GM23338 (cell line): ENCODE results near the gene AOPEP. TPM values are rescaled to one million over a fixed set of nuclear protein-coding genes. Genes with fewer than 3 reads are reported as not detected.

ENCODE experiments used
- ATAC-seq: fragments of 200-7000 bp; cut with Tn5 transposase; 3 replicates; pipeline ENCODE4 v1.9.1; 2020
- DNase-seq: peaks from one replicate; pipeline ENCODE4 v3.0.0-alpha.2; 2015; ENCODE audit warnings: low spot score
- H2AFZ ChIP-seq: fragments of 200-600 bp; sonication (generic); 2 replicates; pipeline ENCODE4 v1.8.0; 2016; ENCODE audit warnings: antibody characterized with exemption, mild to moderate bottlenecking, moderate library complexity
- H3F3A ChIP-seq: fragments of 200-600 bp; sonication (generic); replicated peaks from 2 replicates; pipeline ENCODE4 v1.8.0; 2017; ENCODE audit warnings: antibody characterized with exemption, mixed run types, low read depth
- H3K27ac ChIP-seq: fragments of 200-600 bp; sonication (generic); 2 replicates; pipeline ENCODE4 v1.6.1; 2016; ENCODE audit warnings: low read depth
- H3K27me3 ChIP-seq: fragments of 200-600 bp; sonication (generic); 2 replicates; pipeline ENCODE4 v1.8.0; 2016; ENCODE audit warnings: mild to moderate bottlenecking, mixed run types, moderate library complexity; ENCODE audit not compliant: insufficient read depth
- H3K36me3 ChIP-seq: fragments of 200-600 bp; sonication (generic); 2 replicates; pipeline ENCODE4 v1.8.0; 2016; ENCODE audit warnings: mild to moderate bottlenecking; ENCODE audit not compliant: insufficient read depth
- H3K4me1 ChIP-seq: fragments of 200-600 bp; sonication (generic); 2 replicates; pipeline ENCODE4 v1.8.0; 2016; ENCODE audit warnings: mild to moderate bottlenecking, moderate library complexity; ENCODE audit not compliant: insufficient read depth
- H3K4me2 ChIP-seq: fragments of 200-600 bp; sonication (generic); 2 replicates; pipeline ENCODE4 v1.7.1; 2017; ENCODE audit warnings: mixed run types
- H3K4me3 ChIP-seq: fragments of 200-600 bp; sonication (generic); 2 replicates; pipeline ENCODE4 v1.6.1; 2016; ENCODE audit warnings: mixed run types
- H3K79me2 ChIP-seq: fragments of 200-600 bp; sonication (generic); replicated peaks from 2 replicates; pipeline ENCODE4 v1.8.0; 2017; ENCODE audit warnings: mild to moderate bottlenecking; ENCODE audit not compliant: insufficient read depth
- H3K9me2 ChIP-seq: fragments of 200-600 bp; sonication (generic); 2 replicates; pipeline ENCODE4 v1.8.0; 2017; ENCODE audit not compliant: insufficient read depth
- H4K20me1 ChIP-seq: fragments of 200-600 bp; sonication (generic); replicated peaks from 2 replicates; pipeline ENCODE4 v1.8.0; 2017; ENCODE audit warnings: mild to moderate bottlenecking; ENCODE audit not compliant: insufficient read depth
- H3K27ac Mint-ChIP-seq: 2 replicates; pipeline ENCODE4 v1.8.0; 2020; ENCODE audit warnings: inconsistent platforms, mild to moderate bottlenecking, moderate library complexity, mixed read lengths
- H3K27me3 Mint-ChIP-seq: 3 replicates; pipeline ENCODE4 v1.8.0; 2022; ENCODE audit warnings: low read depth, mild to moderate bottlenecking, moderate library complexity, mixed read lengths, inconsistent platforms; ENCODE audit not compliant: insufficient read depth, poor library complexity
- H3K36me3 Mint-ChIP-seq: 3 replicates; pipeline ENCODE4 v1.8.0; 2021; ENCODE audit warnings: low read depth, mild to moderate bottlenecking, inconsistent platforms, moderate library complexity, mixed read lengths
- H3K4me1 Mint-ChIP-seq: 3 replicates; pipeline ENCODE4 v1.8.0; 2020; ENCODE audit warnings: mild to moderate bottlenecking, inconsistent platforms, mixed read lengths
- H3K4me3 Mint-ChIP-seq: 3 replicates; pipeline ENCODE4 v1.8.0; 2021; ENCODE audit warnings: moderate library complexity, mild to moderate bottlenecking, inconsistent platforms, mixed read lengths
- H3K9me3 Mint-ChIP-seq: 3 replicates; pipeline ENCODE4 v1.8.0; 2020; ENCODE audit warnings: moderate library complexity, mild to moderate bottlenecking, inconsistent platforms, mixed read lengths
- CREB1 ChIP-seq: fragments of 250-450 bp; sonication (Bioruptor Pico); IDR thresholded peaks from 2 replicates; pipeline ENCODE4 v1.5.0; 2020; ENCODE audit warnings: low read depth, mild to moderate bottlenecking, moderate library complexity
- CTCF ChIP-seq, 2 experiments: fragments of 200-600 bp in 1 of 2; sonication (generic) in 1 of 2; conservative IDR thresholded peaks; 2 replicates each; pipeline versions ENCODE4 v1.5.1 to v1.6.1; 2016 to 2017; ENCODE audit warnings: antibody characterized with exemption in 2 of 2, low read depth in 2 of 2, mild to moderate bottlenecking in 2 of 2, moderate library complexity in 1 of 2
- EZH2 ChIP-seq: fragments of 200-600 bp; sonication (generic); IDR thresholded peaks from one replicate; pipeline ENCODE4 v1.8.0; 2017; ENCODE audit warnings: antibody characterized with exemption, mild to moderate bottlenecking, low read depth; ENCODE audit not compliant: unreplicated experiment
- EZH2phosphoT487 ChIP-seq: fragments of 200-600 bp; sonication (generic); IDR thresholded peaks from one replicate; pipeline ENCODE4 v1.8.1; 2018; ENCODE audit warnings: antibody characterized with exemption; ENCODE audit not compliant: unreplicated experiment
- JUNB ChIP-seq: IDR thresholded peaks from one replicate; pipeline ENCODE4 v1.6.1; 2016; ENCODE audit warnings: antibody characterized with exemption; ENCODE audit not compliant: unreplicated experiment
- NANOG ChIP-seq: IDR thresholded peaks from 2 replicates; pipeline ENCODE4 v1.6.1; 2016; ENCODE audit warnings: antibody characterized with exemption, borderline replicate concordance
- POLR2AphosphoS5 ChIP-seq: IDR thresholded peaks from 2 replicates; pipeline ENCODE4 v1.6.1; 2016; ENCODE audit warnings: antibody characterized with exemption, low read depth
- STAT1 ChIP-seq: IDR thresholded peaks from one replicate; pipeline ENCODE4 v1.6.1; 2016; ENCODE audit warnings: antibody characterized with exemption; ENCODE audit not compliant: unreplicated experiment
- ZNF114 ChIP-seq: fragments of 250-450 bp; sonication (Bioruptor Pico); IDR thresholded peaks from 2 replicates; pipeline ENCODE4 v1.5.0; 2020; ENCODE audit warnings: mild to moderate bottlenecking, moderate library complexity
- ZNF331 ChIP-seq: fragments of 250-450 bp; sonication (Bioruptor Pico); IDR thresholded peaks from 2 replicates; pipeline ENCODE4 v1.5.0; 2020; ENCODE audit warnings: low read depth, mild to moderate bottlenecking, moderate library complexity
- polyA plus RNA-seq: library from polyadenylated mRNA; unstranded; fragments of >200 nt; fragmentation: Nextera tagmentation; extraction: Ambion mirVana; gene quantifications from 2 replicates; pipeline ENCODE4 v1.2.1, GENCODE V29; 2016
- total RNA-seq: library from RNA; depleted of rRNA; stranded (reverse); fragments of >200 nt; shearing (Covaris generic); gene quantifications from 2 replicates; pipeline ENCODE4 v1.2.3, GENCODE V29; 2014
- TF ChIP-seq, protein P1 (sequence below): IDR thresholded peaks from one replicate; pipeline ENCODE4 v1.6.1; 2018; ENCODE audit warnings: antibody characterized with exemption; ENCODE audit not compliant: unreplicated experiment
- TF ChIP-seq, protein P2 (sequence below): fragments of 250-450 bp; sonication (Bioruptor Pico); IDR thresholded peaks from 2 replicates; pipeline ENCODE4 v1.5.0; 2020; ENCODE audit warnings: mild to moderate bottlenecking, moderate library complexity

AOPEP gene
- total and polyA plus RNA-seq, 2 experiments from 2014 or later = 7.0 to 16.5 TPM

DNA sequence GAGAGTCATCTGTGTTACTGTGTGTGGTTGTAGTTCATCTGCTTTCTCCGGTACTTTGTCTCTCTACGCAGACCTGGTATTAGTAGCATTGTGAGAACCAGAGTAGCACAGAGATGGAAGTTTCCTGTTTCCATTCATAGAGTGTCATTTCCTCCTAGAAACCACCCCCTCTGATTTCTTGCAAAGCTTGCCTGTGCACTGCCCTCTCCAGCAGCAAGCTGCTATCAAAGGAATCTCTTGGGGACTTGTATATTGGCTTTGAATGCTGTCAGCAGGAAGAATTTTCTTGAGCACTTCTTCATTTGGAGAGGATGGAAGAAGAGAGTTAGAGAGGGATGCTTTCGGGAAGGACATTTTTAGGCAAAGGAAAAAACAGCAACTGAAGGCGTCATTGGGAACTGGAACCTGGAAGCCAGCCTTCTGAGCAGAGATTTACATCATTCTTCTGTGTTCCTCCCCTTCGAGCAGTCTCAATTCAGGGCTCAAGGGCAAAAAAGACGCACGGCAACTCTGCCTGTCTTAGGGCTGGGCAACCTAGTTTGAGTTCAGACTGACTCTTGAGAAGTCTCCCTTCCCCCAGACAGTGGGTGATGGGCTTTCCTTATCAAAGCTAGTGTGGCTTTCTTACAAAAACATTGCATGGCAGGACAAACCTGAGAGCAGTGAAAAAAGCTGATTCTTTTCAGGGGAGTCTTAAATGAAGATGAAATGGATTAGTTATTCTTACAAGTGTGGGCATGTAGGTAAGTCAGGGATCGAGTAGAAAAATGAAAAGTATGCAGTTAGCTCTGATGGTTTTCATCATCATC, 226.3 kb downstream of the AOPEP start (continued):
- TF ChIP-seq, protein P1, sequence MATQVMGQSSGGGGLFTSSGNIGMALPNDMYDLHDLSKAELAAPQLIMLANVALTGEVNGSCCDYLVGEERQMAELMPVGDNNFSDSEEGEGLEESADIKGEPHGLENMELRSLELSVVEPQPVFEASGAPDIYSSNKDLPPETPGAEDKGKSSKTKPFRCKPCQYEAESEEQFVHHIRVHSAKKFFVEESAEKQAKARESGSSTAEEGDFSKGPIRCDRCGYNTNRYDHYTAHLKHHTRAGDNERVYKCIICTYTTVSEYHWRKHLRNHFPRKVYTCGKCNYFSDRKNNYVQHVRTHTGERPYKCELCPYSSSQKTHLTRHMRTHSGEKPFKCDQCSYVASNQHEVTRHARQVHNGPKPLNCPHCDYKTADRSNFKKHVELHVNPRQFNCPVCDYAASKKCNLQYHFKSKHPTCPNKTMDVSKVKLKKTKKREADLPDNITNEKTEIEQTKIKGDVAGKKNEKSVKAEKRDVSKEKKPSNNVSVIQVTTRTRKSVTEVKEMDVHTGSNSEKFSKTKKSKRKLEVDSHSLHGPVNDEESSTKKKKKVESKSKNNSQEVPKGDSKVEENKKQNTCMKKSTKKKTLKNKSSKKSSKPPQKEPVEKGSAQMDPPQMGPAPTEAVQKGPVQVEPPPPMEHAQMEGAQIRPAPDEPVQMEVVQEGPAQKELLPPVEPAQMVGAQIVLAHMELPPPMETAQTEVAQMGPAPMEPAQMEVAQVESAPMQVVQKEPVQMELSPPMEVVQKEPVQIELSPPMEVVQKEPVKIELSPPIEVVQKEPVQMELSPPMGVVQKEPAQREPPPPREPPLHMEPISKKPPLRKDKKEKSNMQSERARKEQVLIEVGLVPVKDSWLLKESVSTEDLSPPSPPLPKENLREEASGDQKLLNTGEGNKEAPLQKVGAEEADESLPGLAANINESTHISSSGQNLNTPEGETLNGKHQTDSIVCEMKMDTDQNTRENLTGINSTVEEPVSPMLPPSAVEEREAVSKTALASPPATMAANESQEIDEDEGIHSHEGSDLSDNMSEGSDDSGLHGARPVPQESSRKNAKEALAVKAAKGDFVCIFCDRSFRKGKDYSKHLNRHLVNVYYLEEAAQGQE = no peak
- no peak for TF ChIP-seq ZNF331 (CRISPR knock-in tag)
- no peak for TF ChIP-seq CREB1 (CRISPR knock-in tag)
- TF ChIP-seq ZNF114 (CRISPR knock-in tag) = no peak
- TF ChIP-seq NANOG = no peak
- no peak for TF ChIP-seq STAT1
- no peak for TF ChIP-seq EZH2
- no peak for TF ChIP-seq EZH2phosphoT487

DNA sequence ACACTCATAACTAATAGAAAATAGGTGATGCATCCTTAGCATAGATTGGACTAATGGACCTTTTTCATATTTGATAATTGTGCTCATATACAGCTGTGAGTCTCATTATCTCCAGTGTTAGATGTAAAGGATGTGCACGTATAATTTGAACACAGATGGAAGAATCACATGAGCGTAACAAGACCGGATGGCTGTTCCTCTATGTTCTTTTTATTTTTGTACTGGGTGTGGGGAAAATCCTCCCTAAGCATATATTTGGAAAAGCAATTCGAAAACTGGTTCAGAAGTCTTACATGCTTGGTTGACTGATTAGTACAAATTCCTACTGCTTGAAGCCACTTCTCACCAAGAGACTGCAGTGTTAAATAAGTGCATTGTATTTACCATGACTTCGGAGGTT, 230.2 kb downstream of the AOPEP start:
- Histone ChIP-seq H3K9me2 (peaks cover 3% of the 10 kb centered on the region; the same call in 1 of the 2 replicates), H4K20me1 (no peaks in the 10 kb centered on the region), H3K36me3 (peaks cover 4% of the 10 kb centered on the region; the same call in 1 of the 2 replicates), H3K4me2 (no peak overlapping the region), H3K4me1 (peaks cover 9% of the 10 kb centered on the region; the same call in 1 of the 2 replicates), H3K27me3 (no peaks in the 10 kb centered on the region), H3K4me3 (no peak overlapping the region), H3K27ac (no peak overlapping the region), H3K79me2 (no peaks in the 10 kb centered on the region), H3F3A (no peaks in the 10 kb centered on the region), H2AFZ (no peak overlapping the region)
- Mint-ChIP-seq H3K4me3 (no peak overlapping the region), H3K36me3 (peaks cover 2% of the 10 kb centered on the region; the same call in 1 of the 3 replicates), H3K4me1 (peaks cover 11% of the 10 kb centered on the region), H3K9me3 (no peaks in the 10 kb centered on the region), H3K27me3 (peaks cover 2% of the 10 kb centered on the region), H3K27ac (no peak overlapping the region)
- ATAC-seq = no peak
- no peak for DNase-seq
- TF ChIP-seq ZNF114 (CRISPR knock-in tag) (no peak), EZH2 (no peak), JUNB (no peak), POLR2AphosphoS5 (no peak), CREB1 (CRISPR knock-in tag) (no peak), CTCF (conservative IDR thresholded peaks at IDR 0.05; ENCODE audit: low read depth in 2 of 2) (no peak), ZNF331 (CRISPR knock-in tag) (no peak), STAT1 (no peak), NANOG (no peak), EZH2phosphoT487 (no peak)
- TF ChIP-seq, protein P2, sequence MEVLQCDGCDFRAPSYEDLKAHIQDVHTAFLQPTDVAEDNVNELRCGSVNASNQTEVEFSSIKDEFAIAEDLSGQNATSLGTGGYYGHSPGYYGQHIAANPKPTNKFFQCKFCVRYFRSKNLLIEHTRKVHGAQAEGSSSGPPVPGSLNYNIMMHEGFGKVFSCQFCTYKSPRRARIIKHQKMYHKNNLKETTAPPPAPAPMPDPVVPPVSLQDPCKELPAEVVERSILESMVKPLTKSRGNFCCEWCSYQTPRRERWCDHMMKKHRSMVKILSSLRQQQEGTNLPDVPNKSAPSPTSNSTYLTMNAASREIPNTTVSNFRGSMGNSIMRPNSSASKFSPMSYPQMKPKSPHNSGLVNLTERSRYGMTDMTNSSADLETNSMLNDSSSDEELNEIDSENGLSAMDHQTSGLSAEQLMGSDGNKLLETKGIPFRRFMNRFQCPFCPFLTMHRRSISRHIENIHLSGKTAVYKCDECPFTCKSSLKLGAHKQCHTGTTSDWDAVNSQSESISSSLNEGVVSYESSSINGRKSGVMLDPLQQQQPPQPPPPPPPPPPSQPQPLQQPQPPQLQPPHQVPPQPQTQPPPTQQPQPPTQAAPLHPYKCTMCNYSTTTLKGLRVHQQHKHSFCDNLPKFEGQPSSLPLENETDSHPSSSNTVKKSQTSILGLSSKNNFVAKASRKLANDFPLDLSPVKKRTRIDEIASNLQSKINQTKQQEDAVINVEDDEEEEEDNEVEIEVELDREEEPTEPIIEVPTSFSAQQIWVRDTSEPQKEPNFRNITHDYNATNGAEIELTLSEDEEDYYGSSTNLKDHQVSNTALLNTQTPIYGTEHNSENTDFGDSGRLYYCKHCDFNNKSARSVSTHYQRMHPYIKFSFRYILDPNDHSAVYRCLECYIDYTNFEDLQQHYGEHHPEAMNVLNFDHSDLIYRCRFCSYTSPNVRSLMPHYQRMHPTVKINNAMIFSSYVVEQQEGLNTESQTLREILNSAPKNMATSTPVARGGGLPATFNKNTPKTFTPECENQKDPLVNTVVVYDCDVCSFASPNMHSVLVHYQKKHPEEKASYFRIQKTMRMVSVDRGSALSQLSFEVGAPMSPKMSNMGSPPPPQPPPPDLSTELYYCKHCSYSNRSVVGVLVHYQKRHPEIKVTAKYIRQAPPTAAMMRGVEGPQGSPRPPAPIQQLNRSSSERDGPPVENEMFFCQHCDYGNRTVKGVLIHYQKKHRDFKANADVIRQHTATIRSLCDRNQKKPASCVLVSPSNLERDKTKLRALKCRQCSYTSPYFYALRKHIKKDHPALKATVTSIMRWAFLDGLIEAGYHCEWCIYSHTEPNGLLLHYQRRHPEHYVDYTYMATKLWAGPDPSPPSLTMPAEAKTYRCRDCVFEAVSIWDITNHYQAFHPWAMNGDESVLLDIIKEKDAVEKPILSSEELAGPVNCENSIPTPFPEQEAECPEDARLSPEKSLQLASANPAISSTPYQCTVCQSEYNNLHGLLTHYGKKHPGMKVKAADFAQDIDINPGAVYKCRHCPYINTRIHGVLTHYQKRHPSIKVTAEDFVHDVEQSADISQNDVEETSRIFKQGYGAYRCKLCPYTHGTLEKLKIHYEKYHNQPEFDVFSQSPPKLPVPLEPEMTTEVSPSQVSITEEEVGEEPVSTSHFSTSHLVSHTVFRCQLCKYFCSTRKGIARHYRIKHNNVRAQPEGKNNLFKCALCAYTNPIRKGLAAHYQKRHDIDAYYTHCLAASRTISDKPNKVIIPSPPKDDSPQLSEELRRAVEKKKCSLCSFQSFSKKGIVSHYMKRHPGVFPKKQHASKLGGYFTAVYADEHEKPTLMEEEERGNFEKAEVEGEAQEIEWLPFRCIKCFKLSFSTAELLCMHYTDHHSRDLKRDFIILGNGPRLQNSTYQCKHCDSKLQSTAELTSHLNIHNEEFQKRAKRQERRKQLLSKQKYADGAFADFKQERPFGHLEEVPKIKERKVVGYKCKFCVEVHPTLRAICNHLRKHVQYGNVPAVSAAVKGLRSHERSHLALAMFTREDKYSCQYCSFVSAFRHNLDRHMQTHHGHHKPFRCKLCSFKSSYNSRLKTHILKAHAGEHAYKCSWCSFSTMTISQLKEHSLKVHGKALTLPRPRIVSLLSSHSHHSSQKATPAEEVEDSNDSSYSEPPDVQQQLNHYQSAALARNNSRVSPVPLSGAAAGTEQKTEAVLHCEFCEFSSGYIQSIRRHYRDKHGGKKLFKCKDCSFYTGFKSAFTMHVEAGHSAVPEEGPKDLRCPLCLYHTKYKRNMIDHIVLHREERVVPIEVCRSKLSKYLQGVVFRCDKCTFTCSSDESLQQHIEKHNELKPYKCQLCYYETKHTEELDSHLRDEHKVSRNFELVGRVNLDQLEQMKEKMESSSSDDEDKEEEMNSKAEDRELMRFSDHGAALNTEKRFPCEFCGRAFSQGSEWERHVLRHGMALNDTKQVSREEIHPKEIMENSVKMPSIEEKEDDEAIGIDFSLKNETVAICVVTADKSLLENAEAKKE = no peak
